Stimulated activated CD8-positive, alpha-beta memory T cell treated with anti-CD3 and anti-CD28 coated beads, Interleukin-15, amount 100 ng/mL, for 48 hours (primary cell): ENCODE data around the gene SPACA6.
"Not testable (repeated sequence)": the region's sequence is repeated elsewhere in the genome, so short reads cannot be mapped to it uniquely, and the experiment has no call there.

Experiments used
- DNase-seq, 2 donors: peaks; one replicate each; pipeline ENCODE4 v3.0.0-alpha.2; 2020; ENCODE audit warnings: low read depth in 2 of 2

The SPACA6 gene

GRCh38 chr19:51737924-51738323 lies 44.8 kb downstream of the SPACA6 start:
- no peak for DNase-seq

- DNase-seq: not testable (repeated sequence)
Observed at GRCh38 chr19:51738523-51738922, 45.4 kb downstream of the SPACA6 start.

- DNase-seq: no peak
Observed at GRCh38 chr19:51739466-51740213, 46.5 kb downstream of the SPACA6 start.

GRCh38 chr19:51740356-51740755 lies 47.2 kb downstream of the SPACA6 start:
- no peak for DNase-seq

GRCh38 chr19:51742789-51743188 lies 49.7 kb downstream of the SPACA6 start:
- DNase-seq: no peak

- DNase-seq: no peak
Observed at GRCh38 chr19:51743405-51743804, 50.3 kb downstream of the SPACA6 start.

- DNase-seq: no peak
Observed at GRCh38 chr19:51746731-51747130, 53.6 kb downstream of the SPACA6 start.

- no peak for DNase-seq
Observed at GRCh38 chr19:51749979-51750378, 56.8 kb downstream of the SPACA6 start.

GRCh38 chr19:51750400-51751094 lies 57.4 kb downstream of the SPACA6 start:
- DNase-seq: no peak

GRCh38 chr19:51751655-51752054 lies 58.5 kb downstream of the SPACA6 start, which contains the start of gene FPR1:
FPR1 (minus strand) TSS chr19:51751878; CDS start chr19:51746994, 4,884 bp downstream.
- no peak for DNase-seq

- DNase-seq: no peak
Observed at GRCh38 chr19:51754109-51754508, 61.0 kb downstream of the SPACA6 start.

GRCh38 chr19:51754770-51755169 lies 61.6 kb downstream of the SPACA6 start:
- DNase-seq: no peak
